ENCODE measurements around the gene KCNF1. TPM values are rescaled to one million over a fixed set of nuclear protein-coding genes. Genes with fewer than 3 reads are reported as not detected.

KCNF1 gene
- total and polyA plus RNA-seq, 4 donors, result 0.06 to 0.83 (median 0.26) TPM

DNA sequence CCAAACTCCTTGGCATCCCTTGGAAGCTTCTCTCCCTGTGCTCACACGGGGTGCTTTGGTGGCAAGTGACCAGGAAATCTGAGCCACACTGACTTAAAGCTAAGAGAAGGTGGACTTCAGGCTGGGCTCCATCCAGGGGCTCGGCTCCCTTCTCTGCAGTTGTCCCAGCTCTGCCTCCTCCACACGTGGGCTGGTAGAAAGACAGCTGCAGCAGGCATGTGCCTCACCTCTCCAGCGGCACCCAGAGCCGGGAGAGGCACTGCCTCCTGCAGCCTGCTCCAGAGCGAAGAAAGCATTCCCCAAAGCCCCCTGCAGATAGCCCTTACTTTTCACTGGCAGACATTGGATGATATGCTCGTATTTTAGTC is 11.3 kb downstream of the KCNF1 start:
- ATAC-seq (ENCODE audit: insufficient read depth, low FRiP score), result no peak
- Histone ChIP-seq H3K9ac (ENCODE audit: insufficient read depth in 1 of 2, low read length in 2 of 2) (no peak overlapping the region), H3K4me3 (no peak overlapping the region), H3K27me3 (ENCODE audit: control insufficient read depth in 3 of 3, insufficient read depth in 3 of 3, low read length in 2 of 3) (peaks cover 0 to 4% (median 3%) of the 10 kb centered on the region in 3 donors), H3K36me3 (ENCODE audit: control insufficient read depth in 4 of 4, insufficient read depth in 4 of 4, low read length in 4 of 4) (no peaks in the 10 kb centered on the region), H3K4me1 (ENCODE audit: control insufficient read depth in 5 of 5, insufficient read depth in 5 of 5, low read length in 5 of 5) (peaks cover 0 to 9% (median 0%) of the 10 kb centered on the region in 5 donors), H3K27ac (ENCODE audit: low read depth in 1 of 2, low read length in 1 of 2) (no peak overlapping the region), H3K9me3 (ENCODE audit: control insufficient read depth in 4 of 4, insufficient read depth in 3 of 4, low read length in 3 of 4) (no peaks in the 10 kb centered on the region)
- no peak for DNase-seq
- 83 to 90% methylated on average over 7 of the region's 7 CpGs for WGBS, 2 donors
- TF ChIP-seq, protein P1, sequence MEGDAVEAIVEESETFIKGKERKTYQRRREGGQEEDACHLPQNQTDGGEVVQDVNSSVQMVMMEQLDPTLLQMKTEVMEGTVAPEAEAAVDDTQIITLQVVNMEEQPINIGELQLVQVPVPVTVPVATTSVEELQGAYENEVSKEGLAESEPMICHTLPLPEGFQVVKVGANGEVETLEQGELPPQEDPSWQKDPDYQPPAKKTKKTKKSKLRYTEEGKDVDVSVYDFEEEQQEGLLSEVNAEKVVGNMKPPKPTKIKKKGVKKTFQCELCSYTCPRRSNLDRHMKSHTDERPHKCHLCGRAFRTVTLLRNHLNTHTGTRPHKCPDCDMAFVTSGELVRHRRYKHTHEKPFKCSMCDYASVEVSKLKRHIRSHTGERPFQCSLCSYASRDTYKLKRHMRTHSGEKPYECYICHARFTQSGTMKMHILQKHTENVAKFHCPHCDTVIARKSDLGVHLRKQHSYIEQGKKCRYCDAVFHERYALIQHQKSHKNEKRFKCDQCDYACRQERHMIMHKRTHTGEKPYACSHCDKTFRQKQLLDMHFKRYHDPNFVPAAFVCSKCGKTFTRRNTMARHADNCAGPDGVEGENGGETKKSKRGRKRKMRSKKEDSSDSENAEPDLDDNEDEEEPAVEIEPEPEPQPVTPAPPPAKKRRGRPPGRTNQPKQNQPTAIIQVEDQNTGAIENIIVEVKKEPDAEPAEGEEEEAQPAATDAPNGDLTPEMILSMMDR (IDR thresholded peaks at IDR 0.05; ENCODE audit: control extremely low read depth, extremely low read depth), result no peak

DNA sequence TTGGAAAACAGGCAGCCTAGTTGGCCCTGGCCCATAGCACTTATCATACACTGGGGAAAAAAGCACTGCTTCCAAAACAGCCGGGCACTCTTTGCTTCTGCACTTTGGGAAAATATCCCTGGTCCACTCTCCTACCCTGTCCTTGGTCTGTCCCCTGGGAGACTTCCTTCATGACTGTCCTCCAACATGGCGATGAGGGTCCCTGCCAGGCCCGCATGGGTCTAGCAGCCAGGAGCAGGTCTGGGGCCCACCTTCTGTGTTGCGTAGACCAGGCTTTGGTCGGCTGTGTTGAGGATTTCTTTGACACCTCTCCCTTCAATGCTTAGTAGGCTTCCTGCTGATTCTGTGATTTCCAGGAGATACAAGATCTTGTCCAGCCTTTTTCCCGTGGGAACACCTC is 12.2 kb downstream of the KCNF1 start:
- DNase-seq (no peak), ATAC-seq (ENCODE audit: insufficient read depth, low FRiP score) (no peak)
- Histone ChIP-seq H3K4me1 (ENCODE audit: control insufficient read depth in 5 of 5, insufficient read depth in 5 of 5, low read length in 5 of 5) (peaks cover 0 to 4% (median 0%) of the 10 kb centered on the region in 5 donors), H3K4me3 (no peak overlapping the region), H3K27me3 (ENCODE audit: control insufficient read depth in 3 of 3, insufficient read depth in 3 of 3, low read length in 2 of 3) (peaks cover 0 to 4% (median 3%) of the 10 kb centered on the region in 3 donors), H3K9ac (ENCODE audit: insufficient read depth in 1 of 2, low read length in 2 of 2) (no peak overlapping the region), H3K9me3 (ENCODE audit: control insufficient read depth in 4 of 4, insufficient read depth in 3 of 4, low read length in 3 of 4) (no peaks in the 10 kb centered on the region), H3K27ac (ENCODE audit: low read depth in 1 of 2, low read length in 1 of 2) (no peak overlapping the region), H3K36me3 (ENCODE audit: control insufficient read depth in 4 of 4, insufficient read depth in 4 of 4, low read length in 4 of 4) (no peaks in the 10 kb centered on the region)
- TF ChIP-seq, protein P1 (IDR thresholded peaks at IDR 0.05; ENCODE audit: control extremely low read depth, extremely low read depth), result no peak
- 88% methylated on average over 6 of the region's 6 CpGs for WGBS, 2 donors

DNA sequence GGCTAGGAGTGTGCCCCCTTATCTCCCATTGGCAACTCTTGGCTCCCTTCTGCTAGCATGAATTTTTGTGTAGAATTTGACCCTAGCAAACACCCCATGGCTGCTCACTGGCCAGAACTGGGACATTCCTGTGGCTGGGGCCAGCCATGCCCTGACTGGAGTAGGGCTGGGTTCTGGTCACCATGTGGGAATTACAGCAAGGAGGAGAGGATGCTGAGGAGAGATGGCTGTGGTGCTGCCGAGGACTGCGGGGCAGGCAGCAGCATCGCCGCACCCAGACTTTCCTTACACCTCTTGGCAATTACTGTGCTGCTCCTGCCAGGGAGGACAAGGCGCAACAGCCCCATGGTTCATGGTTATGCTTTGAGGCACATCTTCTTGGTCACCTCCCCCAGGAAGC is 12.7 kb downstream of the KCNF1 start:
- H3K27ac ChIP-seq (ENCODE audit: low read depth in 1 of 2, low read length in 1 of 2), result no peak overlapping the region
- peaks cover 0 to 4% (median 3%) of the 10 kb centered on the region in 3 donors for H3K27me3 ChIP-seq (ENCODE audit: control insufficient read depth in 3 of 3, insufficient read depth in 3 of 3, low read length in 2 of 3)
- TF ChIP-seq, protein P1 (IDR thresholded peaks at IDR 0.05; ENCODE audit: control extremely low read depth, extremely low read depth), result no peak
- no peak for ATAC-seq (ENCODE audit: insufficient read depth, low FRiP score)
- H3K36me3 ChIP-seq (ENCODE audit: control insufficient read depth in 4 of 4, insufficient read depth in 4 of 4, low read length in 4 of 4), result no peaks in the 10 kb centered on the region
- WGBS, 2 donors, result 96 to 97% methylated on average over 5 of the region's 5 CpGs
- H3K4me1 ChIP-seq (ENCODE audit: control insufficient read depth in 5 of 5, insufficient read depth in 5 of 5, low read length in 5 of 5), result no peaks in the 10 kb centered on the region
- no peak overlapping the region for H3K9ac ChIP-seq (ENCODE audit: insufficient read depth in 1 of 2, low read length in 2 of 2)
- no peaks in the 10 kb centered on the region for H3K9me3 ChIP-seq (ENCODE audit: control insufficient read depth in 4 of 4, insufficient read depth in 3 of 4, low read length in 3 of 4)
- H3K4me3 ChIP-seq, result no peak overlapping the region
- DNase-seq, result no peak

DNA sequence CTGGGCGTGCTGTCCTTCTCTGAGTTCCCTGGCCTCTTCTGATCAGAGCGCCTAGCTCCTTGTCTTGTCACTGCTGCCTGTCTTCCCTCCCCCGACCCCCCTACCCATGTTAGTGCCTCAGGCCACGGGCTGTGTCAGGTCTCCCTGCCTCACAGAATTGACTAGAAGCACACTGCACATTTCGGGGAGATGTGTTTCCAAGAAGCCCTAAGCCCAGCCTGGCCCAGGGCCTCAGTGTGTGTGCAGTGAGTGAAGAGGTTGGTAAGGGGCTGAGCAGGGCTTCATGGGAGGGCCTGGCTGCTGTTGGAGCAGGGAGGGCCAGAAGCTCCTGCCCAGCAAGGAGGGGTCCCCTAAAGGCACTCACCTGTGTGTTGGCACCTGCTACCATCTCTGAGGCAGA is 13.1 kb downstream of the KCNF1 start:
- ATAC-seq (ENCODE audit: insufficient read depth, low FRiP score) (no peak), DNase-seq (no peak)
- no peaks in the 10 kb centered on the region for H3K36me3 ChIP-seq (ENCODE audit: control insufficient read depth in 4 of 4, insufficient read depth in 4 of 4, low read length in 4 of 4)
- 69 to 70% methylated on average over 5 of the region's 5 CpGs for WGBS, 2 donors
- TF ChIP-seq, protein P1 (IDR thresholded peaks at IDR 0.05; ENCODE audit: control extremely low read depth, extremely low read depth), result no peak
- H3K27ac ChIP-seq (ENCODE audit: low read depth in 1 of 2, low read length in 1 of 2), result no peak overlapping the region
- no peak overlapping the region for H3K9ac ChIP-seq (ENCODE audit: insufficient read depth in 1 of 2, low read length in 2 of 2)
- H3K4me3 ChIP-seq, result no peak overlapping the region
- no peaks in the 10 kb centered on the region for H3K9me3 ChIP-seq (ENCODE audit: control insufficient read depth in 4 of 4, insufficient read depth in 3 of 4, low read length in 3 of 4)
- no peaks in the 10 kb centered on the region for H3K4me1 ChIP-seq (ENCODE audit: control insufficient read depth in 5 of 5, insufficient read depth in 5 of 5, low read length in 5 of 5)
- peaks cover 0 to 4% (median 3%) of the 10 kb centered on the region in 3 donors for H3K27me3 ChIP-seq (ENCODE audit: control insufficient read depth in 3 of 3, insufficient read depth in 3 of 3, low read length in 2 of 3)

All from lung (tissue), 12 donors.